Liver (tissue), 9 donors: ENCODE data around the gene NDRG4. TPM values are rescaled to one million over a fixed set of nuclear protein-coding genes. Genes with fewer than 3 reads are reported as not detected.

ENCODE experiments used
- DNase-seq: peaks from one replicate; pipeline ENCODE4 v3.0.0-alpha.2; 2017; ENCODE audit warnings: low spot score
- H3K27ac ChIP-seq, 2 donors: one replicate each; pipeline ENCODE4 v1.7.0; 2013; ENCODE audit warnings: inconsistent platforms in 2 of 2, low read length in 2 of 2, control low read depth in 1 of 2, low read depth in 1 of 2, mild to moderate bottlenecking in 1 of 2
- H3K27me3 ChIP-seq, 4 donors: one replicate each; pipeline versions ENCODE4 v1.6.1 to v1.7.0; 2013; ENCODE audit warnings: low read length in 3 of 4, inconsistent platforms in 1 of 4, mild to moderate bottlenecking in 1 of 4, moderate library complexity in 1 of 4; ENCODE audit not compliant: control insufficient read depth in 4 of 4, insufficient read depth in 4 of 4
- H3K36me3 ChIP-seq, 4 donors: one replicate each; pipeline versions ENCODE4 v1.6.1 to v1.7.0; 2013; ENCODE audit warnings: low read length in 3 of 4, mild to moderate bottlenecking in 3 of 4, low read depth in 1 of 4, moderate library complexity in 1 of 4; ENCODE audit not compliant: control insufficient read depth in 4 of 4, insufficient read depth in 3 of 4
- H3K4me1 ChIP-seq, 4 donors: one replicate each; pipeline versions ENCODE4 v1.6.1 to v1.7.0; 2013; ENCODE audit warnings: low read length in 3 of 4, mild to moderate bottlenecking in 3 of 4, moderate library complexity in 1 of 4; ENCODE audit not compliant: control insufficient read depth in 4 of 4, insufficient read depth in 4 of 4
- H3K4me3 ChIP-seq, 3 donors: one replicate each; pipeline versions ENCODE4 v1.6.1 to v1.7.0; 2013; ENCODE audit warnings: low read length in 3 of 3, control low read depth in 1 of 3, low read depth in 1 of 3, mild to moderate bottlenecking in 1 of 3
- H3K9ac ChIP-seq, 2 donors: one replicate each; pipeline ENCODE4 v1.7.0; 2013; ENCODE audit warnings: low read length in 2 of 2, mild to moderate bottlenecking in 2 of 2, moderate library complexity in 2 of 2, control low read depth in 1 of 2, low read depth in 1 of 2
- H3K9me3 ChIP-seq, 4 donors: one replicate each; pipeline versions ENCODE4 v1.6.1 to v1.7.0; 2013; ENCODE audit warnings: low read length in 3 of 4; ENCODE audit not compliant: control insufficient read depth in 4 of 4
- EGR1 ChIP-seq, 2 donors: IDR thresholded peaks; 2 replicates each; pipeline ENCODE4 v1.6.1; 2016 to 2018; ENCODE audit warnings: antibody characterized with exemption in 2 of 2, low read depth in 2 of 2
- FOXA1 ChIP-seq: IDR thresholded peaks from 2 replicates; pipeline ENCODE4 v1.6.1; 2016; ENCODE audit warnings: antibody characterized with exemption
- FOXA2 ChIP-seq: IDR thresholded peaks from 2 replicates; pipeline ENCODE4 v1.6.1; 2016; ENCODE audit warnings: antibody characterized with exemption
- GABPA ChIP-seq, 2 donors: IDR thresholded peaks in 1 of 2; conservative IDR thresholded peaks in 1 of 2; 2 replicates each; pipeline ENCODE4 v1.6.1; 2016; ENCODE audit warnings: antibody characterized with exemption in 2 of 2, mild to moderate bottlenecking in 1 of 2, moderate library complexity in 1 of 2
- HNF4A ChIP-seq, 2 donors: conservative IDR thresholded peaks; 2 replicates each; pipeline ENCODE4 v1.6.1; 2016; ENCODE audit warnings: antibody characterized with exemption in 2 of 2, mild to moderate bottlenecking in 2 of 2
- HNF4G ChIP-seq: IDR thresholded peaks from 2 replicates; pipeline ENCODE4 v1.6.1; 2016; ENCODE audit warnings: antibody characterized with exemption
- JUND ChIP-seq, 2 donors: IDR thresholded peaks; 2 replicates each; pipeline ENCODE4 v1.6.1; 2016; ENCODE audit warnings: antibody characterized with exemption in 2 of 2
- NR2F2 ChIP-seq: IDR thresholded peaks from 2 replicates; pipeline ENCODE4 v1.6.1; 2016; ENCODE audit warnings: antibody characterized with exemption
- RAD21 ChIP-seq, 2 donors: IDR thresholded peaks; 2 replicates each; pipeline ENCODE4 v1.6.1; 2016; ENCODE audit warnings: antibody characterized with exemption in 2 of 2, mild to moderate bottlenecking in 2 of 2
- RXRA ChIP-seq, 2 donors: IDR thresholded peaks; 2 replicates each; pipeline ENCODE4 v1.6.1; 2017 to 2018; ENCODE audit warnings: antibody characterized with exemption in 2 of 2, mild to moderate bottlenecking in 1 of 2
- SP1 ChIP-seq: IDR thresholded peaks from 2 replicates; pipeline ENCODE4 v1.6.1; 2018; ENCODE audit warnings: antibody characterized with exemption, mild to moderate bottlenecking
- TAF1 ChIP-seq: conservative IDR thresholded peaks from 2 replicates; pipeline ENCODE4 v1.6.1; 2016; ENCODE audit warnings: antibody characterized with exemption, mild to moderate bottlenecking
- YY1 ChIP-seq: IDR thresholded peaks from 2 replicates; pipeline ENCODE4 v1.6.1; 2016; ENCODE audit warnings: antibody characterized with exemption, mild to moderate bottlenecking
- WGBS: extraction: QIAGEN DNeasy Blood & Tissue Kit; methylation state at CpG from one replicate; pipeline ENCODE4 v1.1.7; 2013; 5-methylcytosine and 5-hydroxymethylcytosine counted together
- polyA plus RNA-seq, 2 donors: library from polyadenylated mRNA; stranded (reverse) in 1 of 2; unstranded in 1 of 2; fragments of 200-250 nt in 1 of 2; fragments of >200 nt in 1 of 2; fragmentation: Nextera tagmentation in 1 of 2; extraction: Ambion mirVana in 1 of 2; gene quantifications; one replicate each; pipeline versions ENCODE4 v1.2.1 to v1.2.3, GENCODE V29; 2013 to 2015
- total RNA-seq, 2 donors: library from RNA; depleted of rRNA; stranded (reverse); fragments of >200 nt; gene quantifications; one replicate each; pipeline ENCODE4 v1.2.3, GENCODE V29; 2014
- TF ChIP-seq, protein P1 (sequence below): IDR thresholded peaks from 2 replicates; pipeline ENCODE4 v1.6.1; 2016; ENCODE audit warnings: antibody characterized with exemption
- TF ChIP-seq, protein P2 (sequence below): IDR thresholded peaks from 2 replicates; pipeline ENCODE4 v1.6.1; 2016; ENCODE audit warnings: antibody characterized with exemption
- TF ChIP-seq, protein P3 (sequence below): IDR thresholded peaks from 2 replicates; pipeline ENCODE4 v1.6.1; 2016; ENCODE audit warnings: antibody characterized with exemption, mild to moderate bottlenecking
- TF ChIP-seq, protein P4 (sequence below): fragments of 150-350 bp; IDR thresholded peaks from 2 replicates; pipeline ENCODE4 v1.5.1; 2017; ENCODE audit warnings: improper control_type of control experiment, low read depth, low read length; ENCODE audit not compliant: missing input control
- TF ChIP-seq, protein P5 (sequence below): IDR thresholded peaks from 2 replicates; pipeline ENCODE4 v1.6.1; 2016; ENCODE audit warnings: antibody characterized with exemption
- donor health status: healthy.
- donor health status: healthy.
- donor health status: healthy.
- donor health status: healthy.
- donor health status: healthy.

Gene NDRG4, protein sequence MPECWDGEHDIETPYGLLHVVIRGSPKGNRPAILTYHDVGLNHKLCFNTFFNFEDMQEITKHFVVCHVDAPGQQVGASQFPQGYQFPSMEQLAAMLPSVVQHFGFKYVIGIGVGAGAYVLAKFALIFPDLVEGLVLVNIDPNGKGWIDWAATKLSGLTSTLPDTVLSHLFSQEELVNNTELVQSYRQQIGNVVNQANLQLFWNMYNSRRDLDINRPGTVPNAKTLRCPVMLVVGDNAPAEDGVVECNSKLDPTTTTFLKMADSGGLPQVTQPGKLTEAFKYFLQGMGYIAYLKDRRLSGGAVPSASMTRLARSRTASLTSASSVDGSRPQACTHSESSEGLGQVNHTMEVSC
- total RNA-seq: 1 to 10 TPM in 1 of 2 donors, under 1 TPM in 1; 0.93 to 1.1 TPM
- under 1 TPM; 0.40 to 0.80 TPM for polyA plus RNA-seq

- no peak for DNase-seq
- peaks cover 0 to 7% (median 6%) of the 10 kb centered on the region in 4 donors for H3K4me1 ChIP-seq
- no peaks in the 10 kb centered on the region for H3K9me3 ChIP-seq
- H3K27me3 ChIP-seq: peaks cover 0 to 6% (median 1%) of the 10 kb centered on the region in 4 donors
- no peak within 1 kb of the TSS for H3K4me3 ChIP-seq
- no peak for TF ChIP-seq NR2F2
- TF ChIP-seq, protein P1, sequence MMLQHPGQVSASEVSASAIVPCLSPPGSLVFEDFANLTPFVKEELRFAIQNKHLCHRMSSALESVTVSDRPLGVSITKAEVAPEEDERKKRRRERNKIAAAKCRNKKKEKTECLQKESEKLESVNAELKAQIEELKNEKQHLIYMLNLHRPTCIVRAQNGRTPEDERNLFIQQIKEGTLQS: no peak
- TF ChIP-seq, protein P2, sequence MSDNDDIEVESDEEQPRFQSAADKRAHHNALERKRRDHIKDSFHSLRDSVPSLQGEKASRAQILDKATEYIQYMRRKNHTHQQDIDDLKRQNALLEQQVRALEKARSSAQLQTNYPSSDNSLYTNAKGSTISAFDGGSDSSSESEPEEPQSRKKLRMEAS: no peak
- no peak for TF ChIP-seq FOXA1
- TF ChIP-seq HNF4A (conservative IDR thresholded peaks at IDR 0.05): no peak
- TF ChIP-seq JUND (IDR thresholded peaks at IDR 0.05): no peak
- TF ChIP-seq HNF4G: no peak
- no peak for TF ChIP-seq RAD21 (IDR thresholded peaks at IDR 0.05)
- TF ChIP-seq, protein P3, sequence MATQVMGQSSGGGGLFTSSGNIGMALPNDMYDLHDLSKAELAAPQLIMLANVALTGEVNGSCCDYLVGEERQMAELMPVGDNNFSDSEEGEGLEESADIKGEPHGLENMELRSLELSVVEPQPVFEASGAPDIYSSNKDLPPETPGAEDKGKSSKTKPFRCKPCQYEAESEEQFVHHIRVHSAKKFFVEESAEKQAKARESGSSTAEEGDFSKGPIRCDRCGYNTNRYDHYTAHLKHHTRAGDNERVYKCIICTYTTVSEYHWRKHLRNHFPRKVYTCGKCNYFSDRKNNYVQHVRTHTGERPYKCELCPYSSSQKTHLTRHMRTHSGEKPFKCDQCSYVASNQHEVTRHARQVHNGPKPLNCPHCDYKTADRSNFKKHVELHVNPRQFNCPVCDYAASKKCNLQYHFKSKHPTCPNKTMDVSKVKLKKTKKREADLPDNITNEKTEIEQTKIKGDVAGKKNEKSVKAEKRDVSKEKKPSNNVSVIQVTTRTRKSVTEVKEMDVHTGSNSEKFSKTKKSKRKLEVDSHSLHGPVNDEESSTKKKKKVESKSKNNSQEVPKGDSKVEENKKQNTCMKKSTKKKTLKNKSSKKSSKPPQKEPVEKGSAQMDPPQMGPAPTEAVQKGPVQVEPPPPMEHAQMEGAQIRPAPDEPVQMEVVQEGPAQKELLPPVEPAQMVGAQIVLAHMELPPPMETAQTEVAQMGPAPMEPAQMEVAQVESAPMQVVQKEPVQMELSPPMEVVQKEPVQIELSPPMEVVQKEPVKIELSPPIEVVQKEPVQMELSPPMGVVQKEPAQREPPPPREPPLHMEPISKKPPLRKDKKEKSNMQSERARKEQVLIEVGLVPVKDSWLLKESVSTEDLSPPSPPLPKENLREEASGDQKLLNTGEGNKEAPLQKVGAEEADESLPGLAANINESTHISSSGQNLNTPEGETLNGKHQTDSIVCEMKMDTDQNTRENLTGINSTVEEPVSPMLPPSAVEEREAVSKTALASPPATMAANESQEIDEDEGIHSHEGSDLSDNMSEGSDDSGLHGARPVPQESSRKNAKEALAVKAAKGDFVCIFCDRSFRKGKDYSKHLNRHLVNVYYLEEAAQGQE: no peak
- no peak for TF ChIP-seq GABPA (IDR thresholded peaks at IDR 0.05 in 1 of 2, conservative IDR thresholded peaks at IDR 0.05 in 1 of 2)
- TF ChIP-seq, protein P4, sequence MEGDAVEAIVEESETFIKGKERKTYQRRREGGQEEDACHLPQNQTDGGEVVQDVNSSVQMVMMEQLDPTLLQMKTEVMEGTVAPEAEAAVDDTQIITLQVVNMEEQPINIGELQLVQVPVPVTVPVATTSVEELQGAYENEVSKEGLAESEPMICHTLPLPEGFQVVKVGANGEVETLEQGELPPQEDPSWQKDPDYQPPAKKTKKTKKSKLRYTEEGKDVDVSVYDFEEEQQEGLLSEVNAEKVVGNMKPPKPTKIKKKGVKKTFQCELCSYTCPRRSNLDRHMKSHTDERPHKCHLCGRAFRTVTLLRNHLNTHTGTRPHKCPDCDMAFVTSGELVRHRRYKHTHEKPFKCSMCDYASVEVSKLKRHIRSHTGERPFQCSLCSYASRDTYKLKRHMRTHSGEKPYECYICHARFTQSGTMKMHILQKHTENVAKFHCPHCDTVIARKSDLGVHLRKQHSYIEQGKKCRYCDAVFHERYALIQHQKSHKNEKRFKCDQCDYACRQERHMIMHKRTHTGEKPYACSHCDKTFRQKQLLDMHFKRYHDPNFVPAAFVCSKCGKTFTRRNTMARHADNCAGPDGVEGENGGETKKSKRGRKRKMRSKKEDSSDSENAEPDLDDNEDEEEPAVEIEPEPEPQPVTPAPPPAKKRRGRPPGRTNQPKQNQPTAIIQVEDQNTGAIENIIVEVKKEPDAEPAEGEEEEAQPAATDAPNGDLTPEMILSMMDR: no peak
- no peak for TF ChIP-seq SP1
- TF ChIP-seq, protein P5, sequence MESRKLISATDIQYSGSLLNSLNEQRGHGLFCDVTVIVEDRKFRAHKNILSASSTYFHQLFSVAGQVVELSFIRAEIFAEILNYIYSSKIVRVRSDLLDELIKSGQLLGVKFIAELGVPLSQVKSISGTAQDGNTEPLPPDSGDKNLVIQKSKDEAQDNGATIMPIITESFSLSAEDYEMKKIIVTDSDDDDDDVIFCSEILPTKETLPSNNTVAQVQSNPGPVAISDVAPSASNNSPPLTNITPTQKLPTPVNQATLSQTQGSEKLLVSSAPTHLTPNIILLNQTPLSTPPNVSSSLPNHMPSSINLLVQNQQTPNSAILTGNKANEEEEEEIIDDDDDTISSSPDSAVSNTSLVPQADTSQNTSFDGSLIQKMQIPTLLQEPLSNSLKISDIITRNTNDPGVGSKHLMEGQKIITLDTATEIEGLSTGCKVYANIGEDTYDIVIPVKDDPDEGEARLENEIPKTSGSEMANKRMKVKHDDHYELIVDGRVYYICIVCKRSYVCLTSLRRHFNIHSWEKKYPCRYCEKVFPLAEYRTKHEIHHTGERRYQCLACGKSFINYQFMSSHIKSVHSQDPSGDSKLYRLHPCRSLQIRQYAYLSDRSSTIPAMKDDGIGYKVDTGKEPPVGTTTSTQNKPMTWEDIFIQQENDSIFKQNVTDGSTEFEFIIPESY: no peak
- no peak for TF ChIP-seq TAF1
- no peak for TF ChIP-seq EGR1 (IDR thresholded peaks at IDR 0.05; ENCODE audit: low read depth in 2 of 2)
- TF ChIP-seq YY1: no peak
- TF ChIP-seq FOXA2: no peak
- TF ChIP-seq RXRA (IDR thresholded peaks at IDR 0.05): no peak
- WGBS: 39% methylated on average over 24 of the region's 24 CpGs
- H3K27ac ChIP-seq: no peak within 1 kb of the TSS
- H3K36me3 ChIP-seq: no peaks in the 10 kb centered on the region
- H3K9ac ChIP-seq: no peak within 1 kb of the TSS
Measured at GRCh38 chr16:58499615-58500351, at the start of gene NDRG4. NDRG4 (plus strand) TSS chr16:58500143; CDS start chr16:58500249, 106 bp downstream.
